Activated T-helper 9 cell treated with anti-CD3 and anti-CD28 coated beads, Interleukin-2, amount 50 U/mL, for 16 hours (primary cell): Measurements from ENCODE around the gene TGM5.

Source experiments
- DNase-seq: peaks from one replicate; pipeline ENCODE4 v3.0.0-alpha.2; 2020; ENCODE audit warnings: low read depth

The TGM5 gene

GRCh38 chr15:43193710-43194109 is 73.0 kb downstream of the TGM5 start:
- DNase-seq: no peak

DNA sequence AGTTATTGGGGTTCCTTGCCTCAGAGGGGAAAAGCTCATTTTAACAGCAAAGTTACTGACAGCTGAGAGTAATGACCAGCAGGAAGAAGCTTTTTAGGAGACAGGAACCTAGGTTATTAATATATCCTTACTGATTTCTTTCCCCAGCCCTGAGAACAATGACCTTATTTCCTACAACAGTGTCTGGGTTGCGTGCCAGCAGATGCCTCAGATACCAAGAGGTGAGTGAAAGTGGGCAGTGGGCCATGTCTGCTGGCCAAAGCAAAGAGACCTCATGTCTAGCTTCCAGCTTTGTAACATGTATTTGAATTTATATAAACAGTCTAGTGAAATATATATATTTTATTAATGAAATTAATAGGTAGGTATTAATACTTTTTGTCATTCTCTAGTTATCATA is 76.5 kb downstream of the TGM5 start:
- DNase-seq: no peak

GRCh38 chr15:43189296-43189695 is 77.4 kb downstream of the TGM5 start:
- no peak for DNase-seq

DNA sequence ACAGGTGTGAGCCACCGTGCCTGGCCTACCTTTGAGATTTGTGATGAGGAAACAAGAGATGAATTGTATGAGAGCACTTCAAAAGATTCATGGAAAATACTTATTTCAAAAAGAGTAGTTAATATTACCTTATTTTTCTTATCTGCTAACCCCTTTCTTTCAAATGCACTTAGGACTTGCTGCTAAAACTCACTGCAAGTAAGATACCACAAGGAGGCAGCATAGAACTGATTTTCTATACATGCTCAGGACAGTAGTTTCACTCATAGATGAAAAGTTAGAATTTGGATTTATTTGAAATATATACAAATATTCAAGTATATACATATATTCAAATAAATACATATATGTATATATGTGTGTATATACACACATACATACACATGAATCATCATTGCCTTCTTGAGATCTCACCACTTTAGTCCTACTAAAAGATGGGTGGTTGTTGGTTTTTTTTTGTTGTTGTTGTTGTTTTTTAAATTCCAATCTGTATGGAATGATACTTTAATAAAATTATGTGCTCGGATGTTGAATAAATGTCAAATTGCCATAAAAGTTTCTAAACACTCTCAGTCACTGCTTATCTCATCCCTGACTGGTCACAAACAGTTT is 79.1 kb downstream of the TGM5 start:
- no peak for DNase-seq

GRCh38 chr15:43186003-43186353 is 80.8 kb downstream of the TGM5 start:
- DNase-seq: no peak

- DNase-seq: peak; percentile 81
Measured at GRCh38 chr15:43185157-43186002, 81.3 kb downstream of the TGM5 start, which contains the start of gene CCNDBP1. CCNDBP1 (plus strand) TSS chr15:43185403; CDS start chr15:43185499, 96 bp downstream.

DNA sequence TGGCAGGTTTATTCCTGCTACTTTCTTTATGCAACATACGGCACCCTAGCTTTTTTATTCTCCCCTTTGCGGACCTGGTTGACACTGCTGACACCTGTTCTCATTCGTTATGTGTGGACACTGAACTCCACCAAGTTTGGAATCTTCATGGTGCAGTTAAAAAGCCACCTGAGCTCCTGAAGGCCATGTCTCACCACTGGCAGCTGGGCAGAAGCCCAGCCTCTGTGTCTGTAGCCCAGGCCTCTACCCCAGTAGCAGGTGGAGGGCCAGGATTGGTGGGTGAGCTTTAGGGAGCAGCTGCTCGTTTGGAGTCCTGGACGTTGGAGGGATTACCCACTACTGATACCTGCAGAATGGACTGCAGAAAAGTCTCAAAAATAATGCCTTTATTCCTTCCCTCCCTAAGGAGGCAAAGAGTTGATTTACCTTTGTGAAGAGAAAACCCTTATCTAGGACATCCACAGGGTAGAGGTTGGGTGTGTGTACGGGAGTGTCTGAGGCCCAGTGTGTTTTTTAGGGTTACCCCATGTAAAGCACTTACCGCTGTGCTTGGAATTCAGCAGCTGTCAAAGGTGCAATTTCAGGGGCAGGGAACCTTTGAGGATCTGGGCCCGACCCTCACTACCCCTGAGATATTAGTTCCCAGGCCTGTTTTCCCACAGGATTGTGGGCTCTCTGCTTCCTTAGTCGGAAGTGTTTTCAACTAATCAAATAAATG is 82.2 kb downstream of the TGM5 start:
- no peak for DNase-seq

DNA sequence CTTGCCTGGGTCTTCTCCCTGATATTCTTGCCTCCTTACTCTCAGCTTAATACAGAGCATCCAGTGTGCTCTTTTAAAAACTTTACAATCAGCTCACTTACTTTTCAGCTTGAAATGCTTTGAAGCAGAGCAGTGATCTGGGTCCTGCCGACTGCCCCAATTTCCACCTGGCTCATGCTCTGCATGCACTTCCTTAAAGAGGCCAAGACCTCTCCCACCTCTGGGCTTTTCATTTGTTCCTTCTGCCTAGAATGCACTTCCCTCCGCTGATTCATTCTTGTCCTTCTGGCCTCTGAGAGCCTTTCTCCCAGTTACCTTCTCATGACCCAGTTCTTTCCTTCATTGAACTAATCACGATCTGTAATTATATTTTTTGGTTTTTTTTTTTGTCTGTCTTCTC is 83.5 kb downstream of the TGM5 start:
- no peak for DNase-seq
